ENCODE measurements around the gene TCF12. TPM values are rescaled to one million over a fixed set of nuclear protein-coding genes. Genes with fewer than 3 reads are reported as not detected.
"Not testable (repeated sequence)": the region's sequence is repeated elsewhere in the genome, so short reads cannot be mapped to it uniquely, and the experiment has no call there.

The TCF12 gene
- total RNA-seq, 1 experiment from 2014 or later: 125 TPM

DNA sequence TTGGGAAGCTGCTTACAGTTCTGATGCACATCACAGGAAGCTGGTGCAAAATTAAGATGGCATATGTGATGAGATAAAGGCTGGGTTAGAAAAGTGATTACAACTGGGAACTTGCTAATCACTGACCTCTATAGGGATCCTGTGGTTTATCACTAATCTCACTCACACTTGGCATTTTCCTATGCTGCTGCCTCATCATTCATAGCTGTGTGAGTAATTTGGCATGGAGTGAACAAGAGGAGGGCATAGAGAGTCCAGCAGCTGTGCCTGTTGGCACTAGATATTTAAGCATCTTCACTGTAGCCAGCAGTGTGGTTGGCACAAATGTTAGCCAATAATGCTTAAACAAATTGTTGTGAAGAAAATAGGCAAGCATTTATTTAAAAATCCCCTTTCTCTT, 240.1 kb downstream of the TCF12 start:
- DNase-seq (ENCODE audit: extremely low read depth, low read depth): peak; percentile 40

DNA sequence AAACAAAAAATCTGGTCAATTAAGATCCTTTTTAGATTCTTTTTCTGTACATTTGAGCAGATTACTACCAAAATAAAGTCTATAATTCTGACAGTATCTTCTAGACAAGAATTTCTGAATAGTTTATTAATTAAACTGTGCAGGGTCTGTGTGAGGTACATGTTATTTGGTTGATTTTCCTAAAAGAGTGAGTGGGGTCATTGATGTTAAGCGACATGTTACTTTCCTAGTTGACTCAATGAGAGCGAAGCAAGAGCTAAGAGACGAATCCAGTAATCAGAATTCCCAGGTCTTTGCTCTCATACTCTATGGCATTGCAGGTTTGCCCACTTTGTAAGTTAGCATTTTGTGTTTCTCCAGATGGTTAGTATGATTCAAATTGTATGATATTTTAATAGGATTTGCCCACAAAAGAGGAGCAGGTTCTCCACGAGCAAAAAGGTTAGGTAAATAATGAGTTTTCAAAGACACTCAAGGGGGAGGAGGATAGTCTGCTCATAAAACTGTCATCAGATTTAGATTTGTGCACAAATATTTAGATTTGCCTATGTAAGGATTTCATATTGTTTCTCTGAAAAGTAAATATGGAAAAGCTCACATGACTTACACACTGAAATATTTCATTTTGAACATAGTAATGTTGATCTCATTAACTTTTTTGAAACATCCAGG, 240.7 kb downstream of the TCF12 start:
- DNase-seq (ENCODE audit: extremely low read depth, low read depth): no peak

DNA sequence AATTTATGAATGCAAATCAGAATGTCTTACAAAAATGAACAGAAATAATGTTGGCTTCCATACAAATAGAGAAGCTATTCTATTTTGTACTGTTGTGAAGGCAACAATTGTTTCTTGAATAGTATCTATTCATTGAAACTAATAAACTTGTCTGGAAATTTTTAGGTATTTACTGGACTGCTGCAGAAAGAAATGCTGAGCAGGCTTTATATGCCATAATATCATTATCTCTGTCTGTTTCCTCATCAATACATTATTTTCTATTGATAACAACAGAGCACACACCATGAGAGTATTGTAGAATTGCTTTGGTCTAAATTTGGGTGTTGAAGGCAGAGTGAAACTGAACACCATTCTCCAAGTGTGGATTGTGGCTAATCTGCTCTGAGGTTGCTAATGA, 241.3 kb downstream of the TCF12 start:
- no peak for DNase-seq (ENCODE audit: extremely low read depth, low read depth)

DNA sequence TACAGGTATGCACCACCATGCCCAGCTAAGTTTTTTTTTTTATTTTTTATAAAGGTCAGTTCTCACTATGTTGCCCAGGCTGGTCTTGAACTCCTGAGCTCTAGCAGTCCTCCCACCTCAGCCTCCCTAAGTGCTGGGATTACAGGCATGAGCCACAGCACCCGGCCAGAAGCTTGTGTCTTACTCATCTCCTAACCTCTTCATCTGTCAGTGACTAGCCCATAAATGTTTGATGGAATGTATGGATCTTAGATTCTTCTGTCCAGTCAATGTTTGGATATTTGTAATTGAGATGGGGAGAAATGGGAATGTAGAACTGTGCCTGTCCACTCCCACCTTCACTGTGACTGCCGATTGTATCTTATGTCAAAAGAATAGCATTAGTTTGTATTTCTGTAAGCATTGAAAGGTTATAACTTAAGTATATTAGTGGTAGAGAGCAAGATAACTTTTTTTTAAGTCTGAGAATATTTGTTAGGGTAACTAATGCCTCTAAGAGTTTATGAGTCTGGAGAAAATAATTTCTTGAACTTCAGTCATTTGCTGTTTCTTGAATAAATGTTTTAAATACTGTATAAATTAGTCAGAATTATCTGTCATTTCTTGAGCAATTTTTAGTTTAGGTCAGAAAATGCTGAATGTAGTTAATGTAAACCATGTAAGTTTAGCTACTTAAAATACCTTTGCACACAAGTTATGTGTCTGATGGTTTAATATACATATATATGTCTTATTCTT, 242.5 kb downstream of the TCF12 start:
- no peak for DNase-seq (ENCODE audit: extremely low read depth, low read depth)

GRCh38 chr15:57164251-57164650, 245.8 kb downstream of the TCF12 start:
- DNase-seq (ENCODE audit: extremely low read depth, low read depth): not testable (repeated sequence)

- no peak for DNase-seq (ENCODE audit: extremely low read depth, low read depth)
These were observed 247.5 kb downstream of the TCF12 start for GRCh38 chr15:57165992-57166391.

DNA sequence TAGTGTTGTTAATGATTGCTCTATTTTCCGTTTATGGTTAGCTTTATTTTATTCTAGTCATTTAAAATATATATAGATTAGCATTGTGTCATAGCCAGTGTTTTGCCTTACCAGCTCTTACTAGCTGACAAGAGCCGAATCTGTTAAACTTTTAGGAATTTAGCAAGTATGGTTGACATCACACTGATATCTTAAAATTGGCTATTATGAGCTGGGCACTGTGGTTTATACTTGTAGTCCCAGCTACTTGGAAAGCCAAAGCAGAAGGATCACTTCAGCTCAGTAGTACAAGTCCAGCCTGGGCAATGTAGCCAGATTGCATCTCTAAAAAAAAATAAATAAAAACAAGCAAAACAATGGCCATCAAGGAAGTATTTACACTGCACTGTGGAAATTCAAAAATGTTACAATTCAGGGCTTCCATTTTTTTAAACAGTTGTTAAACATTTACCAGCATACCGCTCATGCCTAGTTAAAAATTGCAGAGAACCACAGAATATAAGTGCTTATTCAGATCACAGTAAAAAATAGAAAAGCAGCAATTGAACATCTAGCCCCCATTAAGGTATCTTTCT, 249.5 kb downstream of the TCF12 start:
- no peak for DNase-seq (ENCODE audit: extremely low read depth, low read depth)

DNA sequence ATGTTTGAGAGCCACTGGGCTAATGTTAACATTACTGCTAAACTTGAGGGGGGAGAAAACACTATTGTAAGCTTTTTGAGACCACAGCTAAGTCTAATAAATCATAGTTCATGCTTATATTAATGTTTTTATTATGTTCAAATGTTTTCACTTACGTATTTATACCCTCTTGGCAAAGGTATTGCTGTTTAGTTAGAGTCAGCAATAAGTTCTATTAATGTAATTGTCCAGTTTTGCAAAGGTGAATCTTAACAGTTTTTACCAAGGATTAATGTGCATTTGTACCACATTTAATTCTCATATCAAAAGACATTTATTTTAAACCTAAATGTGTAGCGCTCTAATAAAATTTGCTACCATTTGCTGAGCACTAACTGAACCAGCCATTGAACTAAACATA, 251.2 kb downstream of the TCF12 start:
- no peak for DNase-seq (ENCODE audit: extremely low read depth, low read depth)

DNA sequence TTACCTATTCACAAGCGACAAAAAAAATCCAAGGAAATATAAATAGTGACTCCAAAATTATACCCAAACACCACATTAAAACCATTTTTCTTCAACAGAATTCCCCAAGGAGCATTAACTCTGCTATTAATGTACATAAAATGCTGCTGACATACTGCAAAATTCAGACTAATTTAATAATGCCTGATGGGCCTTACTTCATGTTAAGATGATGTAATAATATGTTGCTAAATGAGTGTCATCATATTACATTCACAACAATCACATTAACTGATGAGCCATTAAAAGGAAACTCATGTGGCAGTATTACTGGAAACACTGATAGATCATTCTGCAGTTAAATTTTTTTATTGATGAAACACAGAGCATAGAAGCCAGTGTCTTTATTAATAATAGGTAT, 253.0 kb downstream of the TCF12 start:
- no peak for DNase-seq (ENCODE audit: extremely low read depth, low read depth)

DNA sequence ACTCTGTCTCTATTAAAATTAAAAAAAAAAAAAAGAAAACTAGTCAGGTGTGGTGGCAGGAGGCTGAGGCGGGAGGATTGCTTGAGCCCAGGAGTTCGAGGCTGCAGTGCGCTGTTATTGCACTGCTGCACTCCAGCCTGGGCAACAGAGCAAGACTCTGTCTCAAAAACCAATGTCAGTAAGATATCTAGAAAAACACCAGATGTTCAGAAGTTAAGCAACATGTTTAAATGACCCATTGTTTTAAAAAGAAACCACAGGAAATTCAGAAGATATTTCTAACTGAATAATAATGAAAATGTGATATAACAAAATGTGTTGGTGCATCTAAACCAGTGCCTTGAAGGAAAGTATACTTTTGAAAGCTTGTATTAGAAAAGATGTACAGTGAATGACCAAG, 254.5 kb downstream of the TCF12 start:
- no peak for DNase-seq (ENCODE audit: extremely low read depth, low read depth)

DNA sequence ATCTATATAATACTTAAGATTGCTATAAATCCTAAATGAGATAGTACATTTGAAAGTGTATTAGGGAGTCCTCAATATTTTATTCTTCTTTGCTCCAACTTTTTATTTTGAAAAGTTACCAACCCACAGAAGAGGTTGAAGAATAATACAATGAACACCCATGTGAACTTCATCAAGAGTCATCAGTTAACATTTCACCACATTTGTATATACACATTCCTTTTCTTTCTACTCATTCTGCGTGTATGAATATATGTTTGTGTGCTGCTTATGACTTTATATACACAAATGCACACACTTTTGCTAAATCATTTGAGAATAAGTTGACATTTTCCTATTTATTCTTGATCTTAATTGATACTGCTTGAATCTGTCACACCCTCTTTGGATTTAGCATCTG, 264.6 kb downstream of the TCF12 start:
- DNase-seq (ENCODE audit: extremely low read depth, low read depth): no peak

- DNase-seq (ENCODE audit: extremely low read depth, low read depth): no peak
These were observed 265.3 kb downstream of the TCF12 start for GRCh38 chr15:57183614-57184344.

- DNase-seq (ENCODE audit: extremely low read depth, low read depth): no peak
These were observed 266.1 kb downstream of the TCF12 start for GRCh38 chr15:57184502-57184901.

DNA sequence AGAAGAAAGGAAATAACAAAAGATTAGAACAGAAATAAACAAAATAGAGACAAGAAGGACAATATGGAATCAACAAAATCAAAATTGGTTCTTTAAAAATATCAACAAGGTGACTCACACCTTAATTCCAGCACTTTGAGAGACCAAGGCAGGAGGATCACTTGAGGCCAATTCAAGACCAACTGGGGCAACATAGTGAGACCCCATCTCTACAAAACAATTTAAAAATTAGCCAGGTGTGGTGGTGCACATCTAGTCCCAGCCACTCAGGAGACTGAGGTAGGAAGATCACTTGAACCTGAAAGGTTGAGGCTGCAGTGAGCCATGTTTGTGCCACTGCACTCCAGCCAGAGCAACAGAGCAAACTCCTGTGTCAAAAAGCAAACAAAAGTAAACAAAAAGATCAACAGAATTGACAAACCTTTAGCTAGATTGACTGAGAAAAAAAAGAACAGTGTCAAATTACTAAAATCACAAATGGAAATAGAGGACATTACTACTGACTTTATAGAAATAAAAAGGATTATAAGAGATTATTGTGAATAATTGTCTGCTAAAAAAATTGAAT, 267.1 kb downstream of the TCF12 start:
- DNase-seq (ENCODE audit: extremely low read depth, low read depth): no peak

DNA sequence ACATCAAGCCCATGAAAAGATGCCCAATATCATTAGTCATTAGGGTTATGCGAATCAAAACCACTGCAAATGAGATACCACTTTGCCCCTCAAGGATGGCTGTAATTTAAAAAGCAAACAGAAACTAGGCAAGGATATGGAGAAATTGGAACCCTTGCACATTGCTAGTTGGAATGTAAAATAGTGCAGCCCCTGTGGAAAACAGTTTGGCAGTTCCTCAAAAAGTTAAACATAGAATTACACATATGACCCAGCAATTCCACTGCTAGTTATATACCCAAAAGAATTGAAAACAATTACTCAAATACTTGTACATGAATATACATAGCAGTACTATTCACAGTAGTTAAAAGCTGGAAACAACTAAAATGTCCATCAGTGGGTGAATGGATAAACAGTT, 271.0 kb downstream of the TCF12 start:
- DNase-seq (ENCODE audit: extremely low read depth, low read depth): no peak

GRCh38 chr15:57190208-57190607, 271.8 kb downstream of the TCF12 start:
- no peak for DNase-seq (ENCODE audit: extremely low read depth, low read depth)

DNA sequence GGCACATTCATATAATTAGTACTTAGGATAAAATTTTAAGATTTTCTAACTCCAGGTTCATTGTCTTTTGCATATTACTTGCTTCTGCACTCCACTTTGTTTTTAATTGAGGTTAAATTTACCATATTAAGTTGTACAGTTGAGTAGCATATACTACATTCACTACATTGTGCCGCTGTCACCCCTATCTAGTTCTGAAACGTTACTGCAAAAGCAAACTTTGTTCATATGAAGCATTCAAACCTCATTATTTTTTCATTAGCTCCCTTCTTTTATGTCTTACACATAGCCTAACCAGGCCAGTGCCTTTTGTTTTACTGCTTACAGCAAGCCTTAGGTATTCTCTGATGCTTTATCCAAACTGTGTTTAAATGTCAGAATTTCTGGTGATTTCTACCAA, 274.7 kb downstream of the TCF12 start:
- no peak for DNase-seq (ENCODE audit: extremely low read depth, low read depth)

- no peak for DNase-seq (ENCODE audit: extremely low read depth, low read depth)
These were observed 276.9 kb downstream of the TCF12 start for GRCh38 chr15:57195326-57195725.

DNA sequence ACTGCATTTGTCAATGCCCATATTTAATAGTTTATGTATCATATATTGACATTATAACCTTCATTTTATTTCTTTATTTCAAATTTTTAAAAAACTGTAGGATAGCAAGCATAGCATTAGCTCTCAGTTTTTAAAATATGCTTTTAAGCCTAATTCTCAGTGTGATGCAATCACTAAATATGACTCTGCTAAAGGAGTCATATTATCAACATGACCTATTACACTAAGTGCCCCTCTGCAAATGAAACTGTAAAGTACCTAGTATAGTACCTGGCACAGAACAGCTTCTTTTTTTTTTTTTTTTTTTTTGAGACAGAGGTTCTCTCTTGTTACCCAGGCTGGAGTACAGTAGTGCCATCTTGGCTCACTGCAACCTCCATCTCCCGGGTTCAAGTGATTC, 278.4 kb downstream of the TCF12 start:
- DNase-seq (ENCODE audit: extremely low read depth, low read depth): no peak

DNA sequence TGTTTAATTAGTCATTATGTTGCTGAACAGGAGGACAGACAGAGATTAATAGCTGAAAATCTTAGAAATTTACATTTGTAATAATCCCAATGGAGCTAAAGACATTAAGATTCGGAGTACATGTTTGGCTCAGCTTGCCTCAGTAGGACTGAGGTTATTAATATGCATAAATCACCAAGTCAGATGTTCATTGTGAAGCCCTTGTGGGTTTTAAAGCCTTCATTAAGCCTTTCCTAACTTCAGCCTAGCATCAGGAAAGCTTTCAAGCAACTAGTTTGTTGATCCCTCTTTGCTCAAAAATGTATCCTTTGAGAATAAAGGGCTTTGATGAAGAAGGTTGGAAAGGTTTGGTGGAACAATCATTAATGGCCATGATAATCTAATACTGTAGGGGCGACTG, 279.7 kb downstream of the TCF12 start:
- DNase-seq (ENCODE audit: extremely low read depth, low read depth): no peak

DNA sequence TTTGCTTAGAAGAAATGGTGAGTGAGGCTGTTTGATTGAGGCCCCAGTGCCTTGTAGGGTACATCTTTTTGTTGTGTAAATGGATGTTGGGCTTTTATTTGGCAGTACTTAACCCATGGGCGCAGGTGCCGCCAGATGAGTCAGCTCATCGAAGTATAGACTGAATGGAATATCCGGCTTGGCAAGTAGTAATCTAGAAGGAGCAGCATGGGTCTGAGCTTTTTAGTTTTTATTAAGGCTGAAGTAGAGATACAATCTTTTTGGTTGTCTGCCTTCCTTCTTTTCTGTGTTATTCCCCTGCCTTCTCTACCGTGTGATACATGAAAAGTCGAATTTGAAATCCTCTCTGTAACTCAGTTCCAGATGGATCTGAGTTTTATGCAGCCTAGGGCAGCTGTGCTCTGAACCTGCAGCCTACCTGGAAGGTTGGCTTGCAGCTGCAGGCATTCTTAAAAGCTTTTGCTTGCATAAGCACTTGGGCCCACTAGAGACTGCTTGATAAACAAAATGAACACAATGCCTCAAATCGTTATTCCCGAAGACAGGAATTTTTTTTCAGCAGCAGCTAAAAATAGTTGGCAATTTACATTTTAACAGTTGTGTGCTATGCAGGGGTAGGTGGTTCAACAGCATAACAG, 280.3 kb downstream of the TCF12 start:
- DNase-seq (ENCODE audit: extremely low read depth, low read depth): no peak
